HUES6 (cell line): Measurements from ENCODE around the gene IRF2BP2.
"Not testable (repeated sequence)": the region's sequence is repeated elsewhere in the genome, so short reads cannot be mapped to it uniquely, and the experiment has no call there.

ENCODE experiments used
- H3K27ac ChIP-seq: 2 replicates; pipeline ENCODE4 v1.7.0; 2013; ENCODE audit warnings: low read depth, mild to moderate bottlenecking, low read length, inconsistent platforms
- H3K27me3 ChIP-seq: 2 replicates; pipeline ENCODE4 v1.6.1; 2013; ENCODE audit warnings: low read length; ENCODE audit not compliant: control insufficient read depth, insufficient read depth
- H3K36me3 ChIP-seq: 2 replicates; pipeline ENCODE4 v1.6.1; 2013; ENCODE audit warnings: low read length; ENCODE audit not compliant: control insufficient read depth, insufficient read depth
- H3K4me1 ChIP-seq: 2 replicates; pipeline ENCODE4 v1.6.1; 2013; ENCODE audit warnings: low read length; ENCODE audit not compliant: control insufficient read depth, insufficient read depth
- H3K4me3 ChIP-seq: 2 replicates; pipeline ENCODE4 v1.5.1; 2013; ENCODE audit warnings: low read depth, low read length
- H3K9ac ChIP-seq: one replicate; pipeline ENCODE4 v1.6.1; 2013; ENCODE audit warnings: mild to moderate bottlenecking, low read length
- H3K9me3 ChIP-seq: 2 replicates; pipeline ENCODE4 v1.6.1; 2013; ENCODE audit warnings: low read depth, low read length; ENCODE audit not compliant: control insufficient read depth, insufficient read depth

Gene IRF2BP2

GRCh38 chr1:234645964-234646363 is 36.0 kb upstream of the IRF2BP2 start:
- H3K9me3 ChIP-seq, result 0 out of 2 replicates have a peak, but pooled peaks cover 5% of the 10 kb centered on the region
- no peaks in the 10 kb centered on the region for H3K36me3 ChIP-seq
- no peaks in the 10 kb centered on the region for H3K4me1 ChIP-seq
- no peak overlapping the region for H3K9ac ChIP-seq
- no peak overlapping the region for H3K27ac ChIP-seq
- no peak overlapping the region for H3K4me3 ChIP-seq
- no peaks in the 10 kb centered on the region for H3K27me3 ChIP-seq

- H3K27ac ChIP-seq, result no peak overlapping the region
- no peaks in the 10 kb centered on the region for H3K4me1 ChIP-seq
- no peaks in the 10 kb centered on the region for H3K36me3 ChIP-seq
- no peak overlapping the region for H3K9ac ChIP-seq
- no peak overlapping the region for H3K4me3 ChIP-seq
- H3K9me3 ChIP-seq, result 0 out of 2 replicates have a peak, but pooled peaks cover 5% of the 10 kb centered on the region
- no peaks in the 10 kb centered on the region for H3K27me3 ChIP-seq
Measured at GRCh38 chr1:234645474-234645953, 35.5 kb upstream of the IRF2BP2 start.

GRCh38 chr1:234644928-234645327 is 35.0 kb upstream of the IRF2BP2 start:
- Histone ChIP-seq H3K9me3 (0 out of 2 replicates have a peak, but pooled peaks cover 5% of the 10 kb centered on the region), H3K27ac (no peak overlapping the region), H3K4me3 (no peak overlapping the region), H3K4me1 (no peaks in the 10 kb centered on the region), H3K9ac (no peak overlapping the region), H3K27me3 (no peaks in the 10 kb centered on the region), H3K36me3 (no peaks in the 10 kb centered on the region)

- H3K27me3 ChIP-seq, result no peaks in the 10 kb centered on the region
- H3K9me3 ChIP-seq, result 0 out of 2 replicates have a peak, but pooled peaks cover 5% of the 10 kb centered on the region
- H3K27ac ChIP-seq, result no peak overlapping the region
- no peaks in the 10 kb centered on the region for H3K36me3 ChIP-seq
- no peaks in the 10 kb centered on the region for H3K4me1 ChIP-seq
- H3K9ac ChIP-seq, result no peak overlapping the region
- H3K4me3 ChIP-seq, result no peak overlapping the region
Measured at GRCh38 chr1:234643850-234644134, 33.8 kb upstream of the IRF2BP2 start.

- H3K9ac ChIP-seq, result no peak overlapping the region
- H3K4me1 ChIP-seq, result no peaks in the 10 kb centered on the region
- no peak overlapping the region for H3K27ac ChIP-seq
Measured at GRCh38 chr1:234643111-234643849, 33.3 kb upstream of the IRF2BP2 start.

GRCh38 chr1:234642428-234642827 is 32.5 kb upstream of the IRF2BP2 start:
- Histone ChIP-seq H3K4me3 (no peak overlapping the region), H3K9me3 (0 out of 2 replicates have a peak, but pooled peaks cover 5% of the 10 kb centered on the region), H3K36me3 (no peaks in the 10 kb centered on the region), H3K4me1 (no peaks in the 10 kb centered on the region), H3K9ac (no peak overlapping the region), H3K27ac (no peak overlapping the region), H3K27me3 (no peaks in the 10 kb centered on the region)

More at GRCh38 chr1:234643111-234643849, 33.3 kb upstream of the IRF2BP2 start:
- no peaks in the 10 kb centered on the region for H3K27me3 ChIP-seq
- H3K9me3 ChIP-seq, result 0 out of 2 replicates have a peak, but pooled peaks cover 5% of the 10 kb centered on the region
- H3K36me3 ChIP-seq, result no peaks in the 10 kb centered on the region
- H3K4me3 ChIP-seq, result no peak overlapping the region

- no peaks in the 10 kb centered on the region for H3K27me3 ChIP-seq
- H3K27ac ChIP-seq, result no peak overlapping the region
- H3K4me1 ChIP-seq, result no peaks in the 10 kb centered on the region
- no peaks in the 10 kb centered on the region for H3K9me3 ChIP-seq
- no peak overlapping the region for H3K4me3 ChIP-seq
- no peaks in the 10 kb centered on the region for H3K36me3 ChIP-seq
- H3K9ac ChIP-seq, result no peak overlapping the region
Measured at GRCh38 chr1:234639961-234640360, 30.0 kb upstream of the IRF2BP2 start.

GRCh38 chr1:234638832-234639799 is 29.1 kb upstream of the IRF2BP2 start:
- no peaks in the 10 kb centered on the region for H3K27me3 ChIP-seq
- H3K27ac ChIP-seq, result no peak overlapping the region
- no peaks in the 10 kb centered on the region for H3K36me3 ChIP-seq
- H3K4me1 ChIP-seq, result no peaks in the 10 kb centered on the region
- no peak overlapping the region for H3K4me3 ChIP-seq
- no peak overlapping the region for H3K9ac ChIP-seq
- no peaks in the 10 kb centered on the region for H3K9me3 ChIP-seq

GRCh38 chr1:234634922-234635321 is 24.9 kb upstream of the IRF2BP2 start:
- not testable (repeated sequence) for H3K4me1 ChIP-seq, H3K36me3 ChIP-seq, H3K9ac ChIP-seq, H3K27me3 ChIP-seq, H3K9me3 ChIP-seq, H3K27ac ChIP-seq, H3K4me3 ChIP-seq

- H3K4me1 ChIP-seq, result no peaks in the 10 kb centered on the region
Measured at GRCh38 chr1:234634387-234634786, 24.4 kb upstream of the IRF2BP2 start.

More at GRCh38 chr1:234634387-234634786, 24.4 kb upstream of the IRF2BP2 start:
- no peaks in the 10 kb centered on the region for H3K36me3 ChIP-seq
- H3K4me3 ChIP-seq, result no peak overlapping the region
- no peaks in the 10 kb centered on the region for H3K9me3 ChIP-seq
- H3K9ac ChIP-seq, result no peak overlapping the region
- H3K27me3 ChIP-seq, result no peaks in the 10 kb centered on the region
- H3K27ac ChIP-seq, result no peak overlapping the region
